Right lobe of liver (tissue), 6 donors: ENCODE data around the gene CRTC1. TPM values are rescaled to one million over a fixed set of nuclear protein-coding genes. Genes with fewer than 3 reads are reported as not detected.

Experiments used
- ATAC-seq, 4 donors: fragments of 200-7000 bp; cut with Tn5 transposase; one replicate each; pipeline ENCODE4 v1.9.1; 2020; ENCODE audit warnings: mild to moderate bottlenecking in 4 of 4, moderate library complexity in 4 of 4
- DNase-seq, 3 donors: peaks; one replicate each; pipeline ENCODE4 v3.0.0-alpha.2; 2020
- H3K27ac ChIP-seq, 3 donors: fragments of 200-600 bp; one replicate each; pipeline ENCODE4 v1.8.0; 2022
- H3K27me3 ChIP-seq, 2 donors: fragments of 200-600 bp; one replicate each; pipeline ENCODE4 v1.8.0; 2022
- H3K36me3 ChIP-seq, 4 donors: fragments of 200-600 bp; sonication (generic) in 1 of 4; one replicate each; pipeline versions ENCODE4 v1.5.1 to v1.8.0; 2017 to 2022; ENCODE audit warnings: control low read depth in 1 of 4
- H3K4me1 ChIP-seq, 4 donors: fragments of 200-600 bp; sonication (generic) in 1 of 4; one replicate each; pipeline versions ENCODE4 v1.5.1 to v1.8.0; 2017 to 2022; ENCODE audit warnings: control low read depth in 1 of 4
- H3K4me3 ChIP-seq, 3 donors: fragments of 200-600 bp; one replicate each; pipeline ENCODE4 v1.8.0; 2022
- H3K9me3 ChIP-seq, 4 donors: fragments of 200-600 bp; sonication (generic) in 1 of 4; one replicate each; pipeline versions ENCODE4 v1.5.1 to v1.8.0; 2017 to 2022; ENCODE audit warnings: control low read depth in 1 of 4
- POLR2A ChIP-seq: fragments of 450-650 bp; IDR thresholded peaks from one replicate; pipeline ENCODE4 v1.6.1; 2017; ENCODE audit warnings: antibody characterized with exemption, mild to moderate bottlenecking
- WGBS: methylation state at CpG from one replicate; pipeline ENCODE4 v1.1.6; 2018; ENCODE audit warnings: low coverage, low lambda C conversion rate; ENCODE audit not compliant: insufficient coverage; ENCODE audit errors: missing lambda C conversion rate; 5-methylcytosine and 5-hydroxymethylcytosine counted together
- intact Hi-C, 2 donors: fragments of 100-400 bp; cut with DNase I; formaldehyde crosslinking; loops; one replicate each; pipeline versions ENCODE4 v1.11.2 to v1.14.1; 2022
- total RNA-seq, 6 experiments: library from RNA; depleted of rRNA in 2 of 6; stranded (reverse); fragments of >200 nt in 2 of 6; fragmentation: NEBNext Ultra II Directional in 3 of 6; extraction: Animal tissue kit (Norgen Biotek cat#: 25700) in 3 of 6; gene quantifications; one replicate each; pipeline versions ENCODE4 v1.1.0 to v1.2.4, GENCODE V29; 2016 to 2023
- TF ChIP-seq, protein P1 (sequence below), 4 donors: fragments of 200-600 bp in 3 of 4; fragments of 450-650 bp in 1 of 4; IDR thresholded peaks; one replicate each; pipeline versions ENCODE4 v1.5.1 to v1.8.0; 2016 to 2022; ENCODE audit warnings: antibody characterized with exemption in 4 of 4, mild to moderate bottlenecking in 2 of 4
- donor health status: DM: no; HTN: yes; CAD: no.
- donor health status: DM: no; HTN: no; CAD: no.
- donor health status: DM: no; HTN: no; CAD: no.
- donor health status: DM: no; HTN: yes; CAD: no.
- donor health status: DM: no; HTN: yes; CAD: no.

CRTC1 gene
- total RNA-seq, 6 experiments from 2014 or later, result 1.7 to 7.2 (median 4.9) TPM

DNA sequence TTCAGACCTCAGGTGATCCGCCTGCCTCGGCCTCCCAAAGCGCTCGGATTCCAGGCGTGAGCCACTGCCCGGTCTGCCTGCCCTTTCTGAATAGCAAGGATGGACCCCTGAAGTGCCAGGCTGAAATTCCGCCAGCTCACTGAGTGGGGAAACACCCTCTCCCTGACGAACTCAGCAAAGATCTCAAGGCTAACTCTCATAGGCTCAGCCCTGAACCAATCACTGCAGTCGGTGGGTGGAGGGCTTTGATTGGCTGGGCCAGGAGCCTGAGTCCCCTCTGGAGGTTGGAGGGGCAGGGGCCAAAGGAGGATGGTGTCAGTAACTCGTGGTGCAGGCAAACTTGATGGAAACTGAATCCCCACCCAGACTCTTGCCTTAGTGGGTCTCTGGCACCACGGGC, 118.9 kb downstream of the CRTC1 start:
- no peak for ATAC-seq
- TF ChIP-seq, protein P1, sequence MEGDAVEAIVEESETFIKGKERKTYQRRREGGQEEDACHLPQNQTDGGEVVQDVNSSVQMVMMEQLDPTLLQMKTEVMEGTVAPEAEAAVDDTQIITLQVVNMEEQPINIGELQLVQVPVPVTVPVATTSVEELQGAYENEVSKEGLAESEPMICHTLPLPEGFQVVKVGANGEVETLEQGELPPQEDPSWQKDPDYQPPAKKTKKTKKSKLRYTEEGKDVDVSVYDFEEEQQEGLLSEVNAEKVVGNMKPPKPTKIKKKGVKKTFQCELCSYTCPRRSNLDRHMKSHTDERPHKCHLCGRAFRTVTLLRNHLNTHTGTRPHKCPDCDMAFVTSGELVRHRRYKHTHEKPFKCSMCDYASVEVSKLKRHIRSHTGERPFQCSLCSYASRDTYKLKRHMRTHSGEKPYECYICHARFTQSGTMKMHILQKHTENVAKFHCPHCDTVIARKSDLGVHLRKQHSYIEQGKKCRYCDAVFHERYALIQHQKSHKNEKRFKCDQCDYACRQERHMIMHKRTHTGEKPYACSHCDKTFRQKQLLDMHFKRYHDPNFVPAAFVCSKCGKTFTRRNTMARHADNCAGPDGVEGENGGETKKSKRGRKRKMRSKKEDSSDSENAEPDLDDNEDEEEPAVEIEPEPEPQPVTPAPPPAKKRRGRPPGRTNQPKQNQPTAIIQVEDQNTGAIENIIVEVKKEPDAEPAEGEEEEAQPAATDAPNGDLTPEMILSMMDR (IDR thresholded peaks at IDR 0.05), result no peak
- no peak for TF ChIP-seq POLR2A
- Histone ChIP-seq H3K36me3 (no peaks in the 10 kb centered on the region), H3K27ac (no peak overlapping the region), H3K9me3 (no peaks in the 10 kb centered on the region), H3K4me3 (no peak overlapping the region), H3K27me3 (no peaks in the 10 kb centered on the region), H3K4me1 (no peaks in the 10 kb centered on the region)
- intact Hi-C loops, result no loop called here
- WGBS, result 17% methylated on average over 2 of the region's 11 CpGs
- no peak for DNase-seq

DNA sequence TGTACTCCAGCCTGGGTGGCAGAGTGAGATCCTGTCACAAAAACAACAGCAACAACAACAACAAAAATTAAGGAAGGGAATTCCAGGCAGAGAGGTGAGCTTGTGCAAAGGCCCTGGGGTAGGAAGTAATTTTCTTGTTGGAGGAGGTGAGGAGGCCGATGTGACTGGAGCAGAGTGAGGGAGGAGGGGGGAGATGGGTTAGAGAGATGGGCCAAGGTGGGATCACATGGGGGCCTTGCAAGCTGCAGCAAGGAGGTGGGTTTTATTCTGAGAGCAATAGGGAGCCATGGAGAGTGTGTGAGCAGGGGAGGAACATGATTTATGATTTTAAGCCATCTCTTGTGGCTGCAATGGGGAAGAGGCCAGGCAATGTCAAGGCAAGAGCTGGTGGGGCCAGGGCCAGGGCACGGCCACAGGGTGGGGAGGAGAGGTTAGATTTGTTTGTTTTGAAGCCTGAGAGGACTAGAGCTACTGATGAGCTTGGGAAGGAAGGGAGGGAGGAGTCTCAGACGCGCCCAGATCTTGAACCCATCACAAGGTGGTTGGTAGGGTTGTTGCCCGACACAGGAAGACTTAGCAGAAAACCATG, 120.2 kb downstream of the CRTC1 start:
- Histone ChIP-seq H3K4me3 (no peak overlapping the region), H3K27me3 (no peaks in the 10 kb centered on the region), H3K4me1 (no peaks in the 10 kb centered on the region), H3K36me3 (no peaks in the 10 kb centered on the region), H3K9me3 (no peaks in the 10 kb centered on the region), H3K27ac (no peak overlapping the region)
- ATAC-seq (no peak), DNase-seq (no peak)
- WGBS, result 78% methylated on average over 5 of the region's 5 CpGs
- no peak for TF ChIP-seq POLR2A
- TF ChIP-seq, protein P1 (IDR thresholded peaks at IDR 0.05), result no peak
- intact Hi-C loops, result no loop called here

DNA sequence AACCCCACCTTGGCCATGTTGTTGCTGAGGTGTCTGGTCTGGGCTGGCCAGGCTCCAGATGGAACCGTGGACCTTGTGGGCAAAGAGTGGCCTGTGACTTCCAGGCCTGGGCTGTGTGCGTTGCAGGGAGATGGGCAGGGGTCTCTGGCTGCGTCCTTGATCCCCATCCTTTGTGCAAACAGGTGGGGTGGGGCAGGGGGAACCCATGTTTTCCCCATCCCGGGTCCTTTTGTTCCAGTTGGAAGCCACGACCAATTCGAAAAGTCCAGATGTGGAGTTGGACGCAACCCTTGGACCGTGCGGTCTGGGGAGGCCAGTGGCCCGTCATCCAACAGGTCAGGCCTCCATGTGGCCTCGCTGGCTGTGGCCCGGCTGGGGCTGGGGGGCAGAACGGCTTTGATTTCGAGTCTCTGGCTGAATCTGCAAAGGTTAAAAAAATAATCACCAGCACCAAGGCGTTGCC, 120.7 kb downstream of the CRTC1 start:
- Histone ChIP-seq H3K4me3 (no peak overlapping the region), H3K27ac (no peak overlapping the region), H3K4me1 (peaks cover 0 to under 1% (median 0%) of the 10 kb centered on the region in 4 donors), H3K9me3 (no peaks in the 10 kb centered on the region), H3K36me3 (no peaks in the 10 kb centered on the region), H3K27me3 (no peaks in the 10 kb centered on the region)
- DNase-seq, result no peak
- intact Hi-C loops, result no loop called here
- no CpG with 5 or more reads among the region's 15 CpGs for WGBS
- ATAC-seq, result no peak
- TF ChIP-seq POLR2A, result no peak
- TF ChIP-seq, protein P1 (IDR thresholded peaks at IDR 0.05), result no peak

DNA sequence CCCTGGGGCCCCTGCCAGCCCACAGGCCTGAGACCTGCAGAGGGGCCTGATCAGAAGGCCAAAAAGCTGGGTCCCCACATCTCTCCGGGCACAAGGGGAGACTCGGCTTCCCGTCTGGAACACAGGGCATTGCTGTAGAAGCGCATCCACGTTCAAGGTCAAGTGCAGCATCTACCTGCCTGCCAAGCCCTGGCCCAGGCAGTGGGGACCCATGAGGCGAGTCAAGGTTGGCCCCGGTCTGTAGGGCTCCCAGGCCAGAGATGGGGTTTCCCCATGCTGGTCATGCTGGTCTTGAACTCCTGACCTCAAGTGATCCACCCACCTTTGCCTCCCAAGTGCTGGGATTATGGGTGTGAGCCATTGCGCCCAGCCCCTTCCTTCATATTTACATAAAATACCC, 121.2 kb downstream of the CRTC1 start:
- Histone ChIP-seq H3K27me3 (no peaks in the 10 kb centered on the region), H3K9me3 (no peaks in the 10 kb centered on the region), H3K27ac (no peak overlapping the region), H3K4me3 (no peak overlapping the region), H3K36me3 (no peaks in the 10 kb centered on the region), H3K4me1 (peaks cover 0 to 4% (median 0%) of the 10 kb centered on the region in 4 donors)
- ATAC-seq (no peak), DNase-seq (no peak)
- intact Hi-C loops, result no loop called here
- TF ChIP-seq POLR2A, result no peak
- TF ChIP-seq, protein P1 (IDR thresholded peaks at IDR 0.05), result no peak
- WGBS, result 80% methylated on average over 1 of the region's 8 CpGs
